ENCODE measurements around the gene TRIM56. TPM values are rescaled to one million over a fixed set of nuclear protein-coding genes. Genes with fewer than 3 reads are reported as not detected.
"Not testable (repeated sequence)": the region's sequence is repeated elsewhere in the genome, so short reads cannot be mapped to it uniquely, and the experiment has no call there.

TRIM56 gene
- total and polyA plus RNA-seq, 2 experiments from 2014 or later: 8.8 to 10.3 TPM

GRCh38 chr7:101066833-101067177, 18.5 kb upstream of the TRIM56 start:
- Histone ChIP-seq H3K9me2 (ENCODE audit: insufficient read depth) (no peaks in the 10 kb centered on the region), H3K4me2 (ENCODE audit: unreplicated experiment) (no peak overlapping the region), H3K4me1 (ENCODE audit: insufficient read depth) (no peaks in the 10 kb centered on the region), H3K9me3 (ENCODE audit: low read depth) (no peaks in the 10 kb centered on the region), H3K36me3 (ENCODE audit: low read depth) (no peaks in the 10 kb centered on the region), H3K27me3 (replicated peaks; ENCODE audit: insufficient read depth) (peaks cover 36% of the 10 kb centered on the region), H4K20me1 (ENCODE audit: insufficient read depth) (no peaks in the 10 kb centered on the region), H3K9ac (no peak overlapping the region), H3K4me3 (no peak overlapping the region), H3K27ac (no peak overlapping the region), H2AFZ (no peak overlapping the region), H3F3A (ENCODE audit: insufficient read depth) (no peaks in the 10 kb centered on the region), H3K79me2 (ENCODE audit: insufficient read depth) (no peaks in the 10 kb centered on the region)
- TF ChIP-seq EZH2phosphoT487 (IDR thresholded peaks at IDR 0.05; ENCODE audit: insufficient read depth, low read depth) (no peak), EZH2 (IDR thresholded peaks at IDR 0.05; ENCODE audit: insufficient read depth, poor library complexity, severe bottlenecking) (no peak)
- in situ Hi-C loops (cut with MboI): no loop called here
- no peak for DNase-seq
- 55 to 63% methylated on average over 7 of the region's 7 CpGs for WGBS, 2 experiments (ENCODE audit: low coverage in 1 of 2, low lambda C conversion rate in 2 of 2, missing lambda C conversion rate in 2 of 2)

GRCh38 chr7:101068401-101068800, 16.9 kb upstream of the TRIM56 start:
- in situ Hi-C loops (cut with MboI): no loop called here

GRCh38 chr7:101071362-101072104, 13.7 kb upstream of the TRIM56 start:
- in situ Hi-C loops (cut with MboI); H3K4me2 ChIP-seq (ENCODE audit: unreplicated experiment); H3K79me2 ChIP-seq (ENCODE audit: insufficient read depth); DNase-seq; H3K9ac ChIP-seq; H2AFZ ChIP-seq; H4K20me1 ChIP-seq (ENCODE audit: insufficient read depth); H3K36me3 ChIP-seq (ENCODE audit: low read depth); H3F3A ChIP-seq (ENCODE audit: insufficient read depth); H3K4me1 ChIP-seq (ENCODE audit: insufficient read depth); H3K4me3 ChIP-seq; H3K9me3 ChIP-seq (ENCODE audit: low read depth); H3K27ac ChIP-seq; H3K9me2 ChIP-seq (ENCODE audit: insufficient read depth): not testable (repeated sequence)
- WGBS, 2 experiments (ENCODE audit: low coverage in 1 of 2, low lambda C conversion rate in 2 of 2, missing lambda C conversion rate in 2 of 2): 55 to 57% methylated on average over 12 to 14 of the region's 14 CpGs
- H3K27me3 ChIP-seq (replicated peaks; ENCODE audit: insufficient read depth): peaks cover 14% of the 10 kb centered on the region; the same call in 1 of the 2 replicates

More at GRCh38 chr7:101068401-101068800, 16.9 kb upstream of the TRIM56 start:
- Histone ChIP-seq H3K4me3 (no peak overlapping the region), H2AFZ (no peak overlapping the region), H3K36me3 (ENCODE audit: low read depth) (no peaks in the 10 kb centered on the region), H3K4me2 (ENCODE audit: unreplicated experiment) (no peak overlapping the region), H3K27me3 (replicated peaks; ENCODE audit: insufficient read depth) (peaks cover 32% of the 10 kb centered on the region), H3K9ac (no peak overlapping the region), H4K20me1 (ENCODE audit: insufficient read depth) (no peaks in the 10 kb centered on the region), H3K4me1 (ENCODE audit: insufficient read depth) (no peaks in the 10 kb centered on the region), H3K9me3 (ENCODE audit: low read depth) (no peaks in the 10 kb centered on the region), H3K79me2 (ENCODE audit: insufficient read depth) (no peaks in the 10 kb centered on the region), H3K27ac (no peak overlapping the region), H3F3A (ENCODE audit: insufficient read depth) (no peaks in the 10 kb centered on the region), H3K9me2 (ENCODE audit: insufficient read depth) (no peaks in the 10 kb centered on the region)
- WGBS, 2 experiments (ENCODE audit: low coverage in 1 of 2, low lambda C conversion rate in 2 of 2, missing lambda C conversion rate in 2 of 2): 74 to 78% methylated on average over 10 of the region's 10 CpGs
- TF ChIP-seq EZH2 (IDR thresholded peaks at IDR 0.05; ENCODE audit: insufficient read depth, poor library complexity, severe bottlenecking) (no peak), EZH2phosphoT487 (IDR thresholded peaks at IDR 0.05; ENCODE audit: insufficient read depth, low read depth) (no peak)
- DNase-seq: no peak

GRCh38 chr7:101075646-101076045, 9.6 kb upstream of the TRIM56 start:
- Histone ChIP-seq H3K27ac (no peak overlapping the region), H3K4me2 (ENCODE audit: unreplicated experiment) (no peak overlapping the region), H4K20me1 (ENCODE audit: insufficient read depth) (no peaks in the 10 kb centered on the region), H3K4me1 (ENCODE audit: insufficient read depth) (no peaks in the 10 kb centered on the region), H2AFZ (no peak overlapping the region), H3K36me3 (ENCODE audit: low read depth) (no peaks in the 10 kb centered on the region), H3K9me2 (ENCODE audit: insufficient read depth) (no peaks in the 10 kb centered on the region), H3F3A (ENCODE audit: insufficient read depth) (no peaks in the 10 kb centered on the region), H3K4me3 (no peak overlapping the region), H3K27me3 (replicated peaks; ENCODE audit: insufficient read depth) (peaks cover 14% of the 10 kb centered on the region; the same call in 1 of the 2 replicates), H3K79me2 (ENCODE audit: insufficient read depth) (no peaks in the 10 kb centered on the region), H3K9me3 (ENCODE audit: low read depth) (no peaks in the 10 kb centered on the region), H3K9ac (no peak overlapping the region)
- WGBS, 2 experiments (ENCODE audit: low coverage in 1 of 2, low lambda C conversion rate in 2 of 2, missing lambda C conversion rate in 2 of 2): 72 to 85% methylated on average over 3 of the region's 3 CpGs
- in situ Hi-C loops (cut with MboI): no loop called here
- DNase-seq: no peak
- TF ChIP-seq EZH2phosphoT487 (IDR thresholded peaks at IDR 0.05; ENCODE audit: insufficient read depth, low read depth) (no peak), EZH2 (IDR thresholded peaks at IDR 0.05; ENCODE audit: insufficient read depth, poor library complexity, severe bottlenecking) (no peak)

- in situ Hi-C loops (cut with MboI); H3K36me3 ChIP-seq (ENCODE audit: low read depth); H3F3A ChIP-seq (ENCODE audit: insufficient read depth); H3K79me2 ChIP-seq (ENCODE audit: insufficient read depth); H4K20me1 ChIP-seq (ENCODE audit: insufficient read depth); DNase-seq; H3K4me3 ChIP-seq; H3K9me2 ChIP-seq (ENCODE audit: insufficient read depth); H3K9me3 ChIP-seq (ENCODE audit: low read depth); H3K4me1 ChIP-seq (ENCODE audit: insufficient read depth); H3K4me2 ChIP-seq (ENCODE audit: unreplicated experiment); H3K27me3 ChIP-seq (replicated peaks; ENCODE audit: insufficient read depth); H2AFZ ChIP-seq; H3K9ac ChIP-seq; H3K27ac ChIP-seq: not testable (repeated sequence)
- 73 to 74% methylated on average over 8 of the region's 8 CpGs for WGBS, 2 experiments (ENCODE audit: low coverage in 1 of 2, low lambda C conversion rate in 2 of 2, missing lambda C conversion rate in 2 of 2)
Observed at GRCh38 chr7:101076183-101076582, 9.1 kb upstream of the TRIM56 start.
